ENCODE data around the gene CBL.

CBL gene

DNA sequence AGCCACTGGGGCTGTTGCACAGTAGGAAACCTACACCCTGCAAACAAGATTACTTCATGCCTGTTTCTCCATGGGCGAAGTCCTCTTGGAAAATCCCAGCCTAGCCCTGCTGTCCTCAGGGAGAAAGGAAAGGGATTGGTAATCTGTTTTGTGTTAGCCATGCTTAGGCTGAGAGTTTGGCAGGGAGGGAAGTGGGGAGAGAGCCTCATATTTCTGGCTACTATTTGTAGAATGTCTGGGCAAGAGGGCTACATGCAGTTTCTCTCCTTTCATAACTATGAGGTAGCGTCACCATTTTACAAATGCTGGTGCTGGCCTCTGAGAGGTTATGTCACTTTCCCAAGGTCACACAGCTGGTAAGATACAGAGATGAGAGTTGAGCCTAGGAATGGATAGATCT, 141.1 kb downstream of the CBL start:
- peak; percentile 71 for DNase-seq (ENCODE audit: low read depth)

DNA sequence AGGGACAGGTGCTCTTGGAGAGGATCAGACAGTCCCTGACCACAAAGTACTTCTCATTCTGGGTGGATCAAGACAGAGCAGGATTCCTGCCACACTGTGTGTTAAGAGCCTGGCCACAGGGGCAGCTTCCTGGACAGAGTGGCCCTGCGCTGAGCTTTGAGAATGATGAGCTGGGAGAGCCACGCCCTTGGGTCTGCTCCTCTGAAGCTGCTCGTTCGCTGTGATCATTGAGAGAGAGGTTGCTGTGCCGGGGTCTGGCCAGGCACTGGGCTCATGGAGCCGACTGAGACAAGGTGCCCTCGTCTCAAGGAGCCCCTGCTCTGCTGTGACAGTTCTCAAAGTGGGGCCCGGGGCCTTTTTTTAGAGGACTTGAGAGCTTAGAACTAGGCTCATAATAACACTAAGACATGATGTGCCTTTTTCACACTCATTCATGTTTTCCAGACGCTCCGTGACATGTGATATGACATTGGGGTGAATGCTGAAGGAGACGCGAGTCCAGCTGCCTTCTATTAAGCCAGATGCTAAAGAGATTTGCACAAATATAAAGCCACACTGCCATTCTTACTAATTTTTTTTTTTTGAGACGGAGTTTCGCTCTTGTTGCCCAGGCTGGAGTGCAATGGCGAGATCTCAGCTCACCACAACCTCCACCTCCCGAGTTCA, 141.9 kb downstream of the CBL start:
- DNase-seq (ENCODE audit: low read depth), result no peak

DNA sequence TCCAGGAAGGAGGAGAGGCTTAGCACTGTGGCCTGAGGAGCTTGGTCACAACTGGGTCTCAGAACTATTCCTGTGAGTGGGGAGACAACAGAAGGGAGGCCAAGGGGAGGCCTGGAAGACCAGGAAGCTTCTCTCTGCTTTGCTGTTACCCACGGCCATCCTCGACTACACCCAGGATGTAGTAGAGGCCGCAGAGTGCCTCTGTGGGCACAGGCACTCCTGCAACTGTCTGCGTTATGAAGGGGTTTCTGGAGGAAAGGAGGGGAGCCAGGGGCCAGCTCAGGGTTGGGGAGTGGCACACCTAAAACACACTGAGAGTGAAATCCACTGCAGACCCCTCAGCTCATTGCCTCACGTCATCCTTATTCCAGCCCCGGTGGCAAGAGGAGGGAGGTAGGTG, 144.2 kb downstream of the CBL start:
- no peak for DNase-seq (ENCODE audit: low read depth)

DNA sequence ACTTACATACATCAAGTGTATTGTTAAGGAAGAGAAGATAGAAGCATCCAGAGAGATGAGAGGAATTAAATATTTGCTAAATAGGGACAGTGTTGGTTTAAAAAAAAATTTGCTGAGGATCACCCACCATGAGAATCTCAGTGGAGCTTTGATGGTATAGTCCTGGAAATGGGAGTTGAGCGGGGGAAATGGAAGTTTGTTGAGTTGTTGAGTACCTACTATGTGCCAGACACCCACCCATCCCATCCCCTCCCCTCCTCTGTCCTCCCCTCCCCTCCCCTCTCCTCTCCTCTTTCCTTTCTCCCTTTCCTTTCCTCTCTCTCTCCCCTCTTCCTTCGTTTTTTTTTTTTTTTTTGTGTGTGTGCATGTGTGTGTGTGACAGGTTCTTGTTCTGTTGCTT, 145.1 kb downstream of the CBL start:
- DNase-seq (ENCODE audit: low read depth), result no peak

DNA sequence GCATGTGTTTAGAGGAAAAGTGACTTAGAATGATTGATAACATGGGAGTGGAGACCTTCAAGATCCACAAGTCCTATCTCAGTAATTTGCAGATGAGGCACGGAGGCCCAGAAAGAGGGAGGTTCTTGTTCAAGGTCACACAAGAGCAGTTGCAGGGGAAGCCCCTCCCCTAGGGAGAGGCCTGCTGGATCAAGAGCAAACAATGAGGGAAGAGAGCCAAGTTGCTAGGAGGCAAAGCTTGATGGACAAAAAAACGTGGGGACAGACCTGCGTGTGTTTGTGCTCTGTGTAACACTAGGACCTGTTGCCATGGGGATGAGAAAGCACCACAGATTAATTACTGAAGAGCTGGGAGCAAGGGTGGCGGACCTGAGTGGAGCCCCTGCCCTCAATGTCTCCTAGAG, 146.7 kb downstream of the CBL start:
- DNase-seq (ENCODE audit: low read depth), result no peak

DNA sequence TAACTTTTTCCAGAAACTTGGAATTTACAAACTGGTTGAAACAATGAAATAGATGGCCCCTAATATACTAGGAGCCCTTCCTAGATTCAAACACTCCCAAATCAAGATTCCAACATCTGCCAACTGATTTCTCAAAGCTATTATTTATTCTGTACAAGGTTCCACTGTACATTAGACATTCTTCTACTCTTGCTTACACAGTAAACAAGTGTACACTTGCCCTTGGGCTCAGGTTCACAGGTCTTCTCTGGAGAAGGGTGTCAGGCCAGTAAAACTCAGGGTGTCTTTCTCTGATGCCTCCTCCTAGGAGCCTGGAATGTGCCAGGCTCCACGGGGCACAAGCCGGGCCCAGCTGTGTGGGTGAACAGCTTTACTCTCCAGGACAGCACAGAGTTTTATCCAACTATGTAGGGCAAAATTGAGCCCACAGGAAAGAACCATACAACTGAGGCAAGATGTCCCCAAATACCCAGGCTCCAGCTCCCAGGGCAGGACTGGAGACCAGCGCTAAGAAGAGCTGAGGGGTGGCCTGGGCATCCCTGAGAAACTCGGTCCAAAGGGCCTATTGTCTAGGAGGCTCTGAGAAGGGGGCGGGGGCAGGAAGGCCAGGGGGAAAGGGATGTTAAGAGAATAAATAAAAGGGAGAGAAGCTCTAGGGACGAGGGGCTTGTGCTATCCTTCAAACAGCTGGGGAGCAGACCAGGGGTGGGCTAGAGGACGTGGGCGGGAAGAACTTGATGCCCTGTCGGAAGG, 149.1 kb downstream of the CBL start:
- DNase-seq (ENCODE audit: low read depth), result no peak

DNA sequence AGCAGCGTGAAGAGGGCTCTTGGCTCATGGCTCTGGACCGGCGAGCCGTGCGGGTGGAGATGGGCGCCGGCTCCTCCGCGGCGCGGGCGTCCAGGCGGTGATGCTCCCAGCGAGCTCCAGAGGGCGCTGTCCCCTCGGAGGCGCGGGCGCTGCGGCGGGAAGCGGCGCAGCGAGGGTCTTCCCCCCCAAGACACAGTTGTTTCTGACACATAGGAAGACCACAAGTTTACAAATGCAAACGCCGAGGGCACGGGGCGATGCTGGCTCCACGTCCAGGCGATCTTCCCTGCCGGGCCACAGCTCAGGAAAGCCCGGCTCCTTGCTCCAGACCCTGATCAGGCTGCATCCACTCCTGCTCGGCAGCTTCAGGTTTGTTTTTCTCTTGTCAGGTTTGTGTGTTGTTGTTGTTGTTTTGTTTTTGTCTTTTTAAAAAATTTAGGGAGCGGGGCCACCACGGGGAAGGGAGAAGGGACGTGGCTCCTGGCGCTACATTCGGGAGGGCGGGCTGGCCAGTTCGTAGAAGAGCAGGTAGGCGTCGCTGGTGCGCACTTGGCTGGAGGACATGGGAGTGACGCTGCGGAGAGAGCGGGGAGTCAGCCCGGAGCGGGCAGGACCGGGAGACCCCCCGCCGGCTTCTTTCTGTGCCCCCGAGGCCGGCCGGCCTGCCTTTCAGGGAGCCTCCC, 150.4 kb downstream of the CBL start:
- no peak for DNase-seq (ENCODE audit: low read depth)

DNA sequence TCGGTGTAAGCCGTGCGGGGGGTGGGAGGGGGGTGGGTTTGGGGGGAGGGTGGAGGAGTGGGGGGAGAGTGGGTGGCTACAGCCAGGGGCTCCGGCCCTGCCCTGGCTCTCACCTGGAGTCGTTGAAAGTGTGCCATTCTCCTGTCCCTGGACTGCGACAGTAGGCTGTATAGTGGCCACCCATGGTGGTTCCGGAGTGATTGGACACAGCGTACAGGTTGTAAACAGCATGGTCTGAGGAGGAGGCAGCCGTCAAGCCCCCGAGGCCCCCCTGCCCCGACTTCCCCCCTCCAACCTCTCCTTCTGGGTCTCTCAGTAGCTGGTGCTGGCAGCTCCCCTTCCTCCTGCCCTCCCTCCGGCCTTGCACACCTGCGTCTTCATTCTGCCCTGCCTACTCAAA, 150.9 kb downstream of the CBL start:
- no peak for DNase-seq (ENCODE audit: low read depth)

All from stromal cell of bone marrow (primary cell).